Measurements from ENCODE around the gene AGR2. TPM values are rescaled to one million over a fixed set of nuclear protein-coding genes. Genes with fewer than 3 reads are reported as not detected.

AGR2 gene
- total and polyA plus RNA-seq, 12 donors: not detected

- Histone ChIP-seq H3K9me3 (no peaks in the 10 kb centered on the region), H3K27me3 (no peaks in the 10 kb centered on the region), H3K27ac (no peak overlapping the region), H3K4me3 (no peak overlapping the region), H3K36me3 (no peaks in the 10 kb centered on the region), H3K4me1 (no peaks in the 10 kb centered on the region)
- TF ChIP-seq, protein P1, sequence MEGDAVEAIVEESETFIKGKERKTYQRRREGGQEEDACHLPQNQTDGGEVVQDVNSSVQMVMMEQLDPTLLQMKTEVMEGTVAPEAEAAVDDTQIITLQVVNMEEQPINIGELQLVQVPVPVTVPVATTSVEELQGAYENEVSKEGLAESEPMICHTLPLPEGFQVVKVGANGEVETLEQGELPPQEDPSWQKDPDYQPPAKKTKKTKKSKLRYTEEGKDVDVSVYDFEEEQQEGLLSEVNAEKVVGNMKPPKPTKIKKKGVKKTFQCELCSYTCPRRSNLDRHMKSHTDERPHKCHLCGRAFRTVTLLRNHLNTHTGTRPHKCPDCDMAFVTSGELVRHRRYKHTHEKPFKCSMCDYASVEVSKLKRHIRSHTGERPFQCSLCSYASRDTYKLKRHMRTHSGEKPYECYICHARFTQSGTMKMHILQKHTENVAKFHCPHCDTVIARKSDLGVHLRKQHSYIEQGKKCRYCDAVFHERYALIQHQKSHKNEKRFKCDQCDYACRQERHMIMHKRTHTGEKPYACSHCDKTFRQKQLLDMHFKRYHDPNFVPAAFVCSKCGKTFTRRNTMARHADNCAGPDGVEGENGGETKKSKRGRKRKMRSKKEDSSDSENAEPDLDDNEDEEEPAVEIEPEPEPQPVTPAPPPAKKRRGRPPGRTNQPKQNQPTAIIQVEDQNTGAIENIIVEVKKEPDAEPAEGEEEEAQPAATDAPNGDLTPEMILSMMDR (IDR thresholded peaks at IDR 0.05): no peak
- DNase-seq: no peak
- intact Hi-C loops (cut with DNase I): loop anchor here in 9 of 10 donors (5.0 to 10.0 kb wide), 4 partner anchors 107 to 116 kb away; no protein-coding TSS in a partner anchor
- 94 to 96% methylated on average over 4 of the region's 4 CpGs for WGBS, 2 donors
- ATAC-seq: no peak
Observed at GRCh38 chr7:16801579-16801978, 3.2 kb downstream of the AGR2 start.

- ATAC-seq (no peak), DNase-seq (no peak)
- no peaks in the 10 kb centered on the region for H3K27me3 ChIP-seq
- no peak overlapping the region for H3K27ac ChIP-seq
- intact Hi-C loops (cut with DNase I): loop anchor here in 9 of 10 donors (5.0 to 10.0 kb wide), 4 partner anchors 106 to 116 kb away; no protein-coding TSS in a partner anchor
- TF ChIP-seq, protein P1 (IDR thresholded peaks at IDR 0.05): peak in 8 of 9 donors; percentile 20 to 60 (median 50)
- no peaks in the 10 kb centered on the region for H3K4me1 ChIP-seq
- H3K4me3 ChIP-seq: no peak overlapping the region
- H3K9me3 ChIP-seq: no peaks in the 10 kb centered on the region
- H3K36me3 ChIP-seq: no peaks in the 10 kb centered on the region
Observed at GRCh38 chr7:16801111-16801542, 3.7 kb downstream of the AGR2 start.

GRCh38 chr7:16795624-16796023 lies 9.2 kb downstream of the AGR2 start:
- H3K27me3 ChIP-seq: no peaks in the 10 kb centered on the region
- ATAC-seq: no peak
- H3K27ac ChIP-seq: no peak overlapping the region
- no peak overlapping the region for H3K4me3 ChIP-seq
- TF ChIP-seq, protein P1 (IDR thresholded peaks at IDR 0.05): no peak
- WGBS, 2 donors: 36 to 46% methylated on average over 6 of the region's 6 CpGs
- no peaks in the 10 kb centered on the region for H3K9me3 ChIP-seq
- DNase-seq: no peak
- intact Hi-C loops (cut with DNase I): no loop called here
- peaks cover 0 to 3% (median 0%) of the 10 kb centered on the region in 9 donors for H3K4me1 ChIP-seq
- no peaks in the 10 kb centered on the region for H3K36me3 ChIP-seq

DNA sequence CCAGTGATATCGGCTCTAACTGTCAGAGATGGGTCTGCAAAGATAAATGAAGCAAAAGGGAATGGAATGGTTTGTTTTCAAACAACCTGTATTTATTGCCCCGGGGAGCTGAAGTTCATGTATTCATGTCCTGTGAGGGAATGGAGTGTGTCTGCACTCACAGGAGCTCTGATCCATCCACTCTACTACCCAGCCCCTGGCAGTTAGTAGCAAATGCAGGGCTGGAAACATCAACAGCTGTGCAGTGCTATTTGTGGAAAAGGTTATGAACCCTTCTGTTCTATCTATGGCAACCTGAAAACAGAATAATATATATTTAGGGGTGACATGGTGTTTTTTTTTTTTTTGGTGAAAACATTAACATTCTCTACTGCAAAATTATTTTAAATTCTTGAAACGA lies 9.8 kb downstream of the AGR2 start:
- ATAC-seq: no peak
- Histone ChIP-seq H3K4me3 (no peak overlapping the region), H3K36me3 (no peaks in the 10 kb centered on the region), H3K27me3 (no peaks in the 10 kb centered on the region), H3K4me1 (peaks cover 0 to 3% (median 0%) of the 10 kb centered on the region in 9 donors), H3K27ac (no peak overlapping the region), H3K9me3 (no peaks in the 10 kb centered on the region)
- intact Hi-C loops (cut with DNase I): no loop called here
- 81 to 82% methylated on average over 3 of the region's 3 CpGs for WGBS, 2 donors
- no peak for DNase-seq
- TF ChIP-seq, protein P1 (IDR thresholded peaks at IDR 0.05): no peak

Data from heart right ventricle (tissue), 16 donors.